ENCODE data around the gene FXYD1.
"Not testable (repeated sequence)": the region's sequence is repeated elsewhere in the genome, so short reads cannot be mapped to it uniquely, and the experiment has no call there.

Gene FXYD1

DNA sequence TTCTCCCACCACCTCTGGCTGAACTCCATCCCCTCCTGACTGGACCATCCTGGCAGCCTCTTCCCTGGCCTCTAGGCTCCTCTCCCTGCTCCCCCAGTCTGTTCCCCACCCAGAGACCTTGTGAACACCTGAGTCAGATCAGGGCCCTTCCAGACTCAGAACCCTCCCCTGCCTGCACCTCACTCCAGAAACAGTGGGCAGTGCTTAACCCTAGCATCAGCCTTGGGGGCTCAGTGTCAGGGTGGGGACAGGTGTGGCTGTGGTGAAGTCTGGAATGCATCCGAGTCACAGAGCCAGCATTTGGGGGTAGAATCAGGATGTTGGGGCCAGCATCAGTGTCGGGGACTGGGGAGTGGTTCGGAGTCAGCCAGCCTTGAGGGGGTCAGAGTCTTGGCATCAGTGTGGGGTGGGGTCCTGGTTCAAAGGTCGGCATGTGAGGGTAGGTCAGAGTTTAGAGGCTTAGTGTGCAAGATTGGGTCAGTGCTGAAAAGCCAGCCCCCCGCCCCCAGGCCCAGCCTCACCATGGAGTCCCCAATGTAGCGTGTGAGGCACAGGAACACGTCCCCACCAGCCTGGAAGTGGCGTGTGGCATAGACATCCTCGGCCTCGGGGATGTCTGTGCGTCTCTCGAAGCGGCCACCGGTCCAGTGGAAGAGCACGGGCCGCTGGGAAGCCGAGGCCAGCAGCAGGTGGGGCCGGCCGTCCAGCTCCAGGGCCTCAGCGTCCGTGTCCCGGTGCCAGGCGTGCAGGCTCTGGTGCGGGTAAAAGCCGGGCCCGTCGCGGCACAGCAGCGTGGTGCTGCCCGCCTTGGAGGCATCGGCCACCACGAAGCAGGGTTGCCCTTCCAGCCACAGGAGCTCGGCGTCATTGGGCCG, 12.6 kb upstream of the FXYD1 start:
- DNase-seq: no peak

DNA sequence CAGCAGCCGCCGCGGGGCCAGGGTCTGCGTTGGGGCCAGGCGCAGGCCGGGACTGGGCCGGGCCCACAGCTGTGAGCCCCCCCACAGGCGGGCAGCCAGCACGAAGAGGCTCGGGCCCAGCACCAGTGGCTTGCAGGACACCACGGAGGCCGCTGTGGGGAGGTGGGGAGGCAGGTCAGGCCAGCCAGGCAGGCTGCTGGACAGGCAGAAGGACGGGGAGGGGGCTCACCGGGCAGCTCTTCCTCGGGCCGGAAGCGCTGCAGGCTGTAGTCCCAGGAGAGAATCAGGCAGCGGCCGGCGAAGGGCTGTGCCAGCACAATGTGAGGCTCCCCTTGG, 12.0 kb upstream of the FXYD1 start:
- no peak for DNase-seq

DNA sequence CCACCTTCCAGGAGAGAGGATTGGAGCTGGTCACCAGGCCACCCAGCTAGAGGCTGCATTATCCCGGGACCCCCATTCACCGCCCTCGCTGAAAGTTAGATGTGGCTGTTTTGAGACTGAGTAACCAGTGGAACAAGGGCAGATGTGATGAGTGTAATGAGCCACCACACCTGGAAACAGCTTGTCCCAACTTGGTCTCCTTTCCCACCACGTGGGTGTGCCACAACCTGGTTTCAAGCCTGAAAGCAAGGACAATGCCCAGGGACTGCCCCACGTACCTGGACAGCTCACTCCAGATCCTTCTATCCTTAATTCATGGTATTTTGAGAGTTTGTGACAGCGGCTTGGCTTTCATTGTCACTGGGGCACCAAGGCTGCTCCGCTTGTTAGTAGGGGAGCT, 10.8 kb upstream of the FXYD1 start:
- no peak for DNase-seq

DNA sequence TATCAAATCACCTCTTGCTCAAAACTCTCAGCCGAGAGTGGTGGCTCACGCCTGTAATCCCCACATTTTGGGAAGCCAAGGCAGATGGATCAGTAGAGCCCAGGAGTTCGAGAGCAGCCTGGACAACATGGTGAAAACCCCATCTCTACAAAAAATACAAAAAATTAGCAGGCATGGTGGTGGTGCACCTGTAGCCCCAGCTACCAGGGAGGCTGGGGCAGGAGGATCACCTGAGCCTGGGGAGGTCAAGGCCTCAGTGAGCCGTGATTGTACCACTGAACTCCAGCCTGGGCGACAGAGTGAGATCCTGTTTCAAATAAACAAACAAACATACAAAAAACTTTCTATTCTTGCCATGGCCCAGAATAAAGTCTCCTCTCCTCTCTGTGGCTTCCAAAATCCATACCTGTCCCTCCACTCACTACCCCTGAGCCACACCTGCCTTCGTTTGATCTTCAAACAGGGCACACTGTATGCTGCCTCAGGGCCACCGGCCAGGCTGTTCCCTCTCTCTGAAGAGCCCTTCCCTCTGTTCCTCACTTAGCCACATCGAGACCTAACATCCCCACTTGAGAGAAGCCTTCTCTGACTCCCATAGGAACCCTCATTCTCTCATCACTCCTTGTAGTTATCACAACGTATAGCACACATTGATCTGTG, 10.1 kb upstream of the FXYD1 start:
- DNase-seq: no peak

DNA sequence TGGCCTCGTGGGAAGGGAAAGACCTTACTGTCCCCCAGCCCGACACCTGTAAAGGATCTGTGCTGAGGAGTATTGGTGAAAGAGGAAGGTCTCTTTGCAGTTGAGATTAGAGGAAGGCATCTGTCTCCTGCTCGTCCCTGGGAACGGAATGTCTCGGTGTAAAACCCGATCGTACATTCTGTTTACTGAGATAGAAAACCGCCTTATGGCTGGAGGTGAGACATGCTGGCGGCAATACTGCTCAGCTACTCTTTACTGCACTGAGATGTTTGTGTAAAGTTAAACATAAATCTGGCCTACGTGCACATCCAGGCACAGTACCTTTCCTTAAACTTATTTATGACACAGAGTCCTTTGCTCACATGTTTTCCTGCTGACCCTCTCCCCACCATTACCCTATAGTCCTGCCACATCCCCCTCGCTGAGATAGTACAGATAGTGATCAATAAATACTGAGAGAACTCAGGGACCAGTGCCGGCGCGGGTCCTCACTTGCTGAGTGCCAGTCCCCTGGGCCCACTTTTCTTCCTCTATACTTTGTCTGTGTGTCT, 8.8 kb upstream of the FXYD1 start:
- not testable (repeated sequence) for DNase-seq

DNA sequence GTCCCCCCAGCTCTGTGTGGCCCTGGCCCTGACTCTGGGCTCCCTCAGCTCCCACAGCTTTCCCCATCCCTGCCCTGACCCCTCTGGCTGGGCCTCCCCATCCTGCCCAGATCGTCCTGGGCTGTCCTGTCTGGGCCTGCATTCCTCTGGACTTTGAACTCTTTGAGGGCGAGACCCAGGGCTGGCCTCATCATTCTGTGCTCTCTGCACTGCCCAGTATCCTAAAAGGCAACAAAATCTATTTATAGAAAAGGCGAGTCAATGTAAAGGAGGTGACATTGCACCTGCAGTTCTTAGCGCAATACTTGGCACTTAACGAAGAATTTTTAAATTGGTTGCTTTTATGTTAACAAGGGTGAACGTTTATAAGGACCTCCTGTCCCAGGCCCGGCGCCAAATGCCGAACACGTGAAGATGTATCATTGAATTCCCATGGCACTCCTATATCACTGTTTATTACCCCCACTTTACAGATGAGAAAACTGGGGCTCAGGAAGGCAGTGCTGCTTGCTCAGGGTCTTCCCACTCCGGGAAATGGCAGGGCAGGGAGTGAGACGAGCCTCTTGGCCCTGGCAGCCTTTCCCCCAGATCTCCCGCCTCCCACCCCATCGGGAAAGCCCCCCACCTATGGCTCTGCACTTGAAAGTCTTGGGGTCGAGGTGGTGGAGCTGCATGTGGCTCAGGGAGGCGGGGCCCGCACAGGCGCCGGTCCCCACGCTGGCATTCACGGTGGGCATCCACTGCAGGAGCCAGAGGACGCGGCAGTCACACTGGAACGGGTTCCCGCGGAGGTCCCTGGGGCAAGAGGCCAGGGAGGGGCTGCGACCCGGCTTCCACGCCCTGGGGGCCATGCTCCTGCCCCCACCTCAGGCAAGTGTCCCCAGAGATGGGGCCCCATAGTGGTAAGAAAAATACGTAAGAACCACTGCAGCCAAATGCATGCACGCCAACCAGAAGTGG, 7.6 kb upstream of the FXYD1 start:
- DNase-seq: no peak

DNA sequence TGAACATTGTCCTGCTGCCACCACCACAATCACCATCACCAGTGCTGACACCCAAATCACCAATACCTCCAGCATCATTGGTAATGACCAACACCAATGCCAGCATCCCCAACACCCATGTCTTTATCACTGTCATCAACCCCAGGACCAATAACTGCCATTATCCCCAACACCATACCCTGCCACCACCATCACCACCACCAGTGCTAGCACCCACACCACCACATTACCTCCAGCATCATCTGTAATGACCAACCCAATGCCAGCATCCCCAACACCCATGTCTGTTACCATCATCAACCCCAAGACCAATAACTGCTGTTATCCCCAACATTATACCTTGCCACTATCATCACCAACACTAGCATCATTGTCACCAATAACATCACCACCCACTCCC, 6.4 kb upstream of the FXYD1 start:
- DNase-seq: no peak

DNA sequence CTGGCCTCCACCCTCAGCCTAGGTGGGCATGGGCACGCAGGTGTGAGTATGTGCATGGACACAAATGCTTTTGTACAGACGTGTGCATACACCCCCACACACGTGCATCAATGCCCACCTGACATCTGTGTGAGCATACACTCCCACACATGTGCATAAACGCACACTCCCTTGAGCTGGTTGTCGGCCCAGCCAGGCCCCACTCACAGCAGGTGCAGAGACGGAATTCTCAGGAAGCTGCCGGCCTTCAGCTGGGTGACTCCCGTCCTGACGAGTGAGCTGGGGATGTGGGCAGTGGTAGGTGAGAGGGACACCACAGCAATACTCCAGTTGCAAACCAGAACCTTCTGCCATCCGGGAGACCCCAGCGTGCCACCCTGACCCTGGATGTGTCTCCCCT, 4.8 kb upstream of the FXYD1 start:
- no peak for DNase-seq

DNA sequence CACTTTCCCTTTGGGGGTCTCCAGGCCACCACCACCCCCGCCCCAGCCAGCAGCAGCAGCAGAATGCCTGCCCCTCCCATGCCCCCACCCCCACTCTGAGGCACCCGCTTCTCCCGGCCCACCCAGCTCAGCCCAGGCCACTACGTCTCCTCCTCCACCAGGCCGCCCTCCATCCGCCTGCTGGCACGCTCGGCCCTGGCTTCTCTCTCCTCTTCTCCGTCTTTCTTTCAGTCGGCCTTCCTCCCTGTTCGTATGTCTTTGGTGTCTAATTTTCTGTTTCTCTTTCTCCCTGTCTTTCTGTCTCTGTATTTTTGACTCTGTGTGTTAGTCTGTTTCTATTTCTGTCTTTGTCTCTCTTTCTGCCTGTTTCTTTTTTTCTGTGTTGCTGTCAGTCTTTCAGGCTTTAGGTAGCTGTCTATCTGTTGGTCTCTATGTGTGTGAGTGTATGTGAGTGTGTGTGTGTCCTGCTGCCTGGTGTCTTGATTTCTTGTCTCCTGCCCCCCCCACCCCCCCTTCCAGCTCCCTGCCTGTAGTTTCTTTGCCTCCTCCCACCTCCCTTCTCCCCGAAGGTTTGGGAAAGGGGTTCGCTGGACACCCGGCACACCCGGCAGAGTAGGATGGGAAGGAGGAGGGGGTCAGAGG, 3.9 kb upstream of the FXYD1 start, which contains the start of gene LGI4:
LGI4 (minus strand) TSS at position 459 of the 642 bp plus-strand sequence; CDS start at position 80, 379 bp downstream.
- DNase-seq: no peak

DNA sequence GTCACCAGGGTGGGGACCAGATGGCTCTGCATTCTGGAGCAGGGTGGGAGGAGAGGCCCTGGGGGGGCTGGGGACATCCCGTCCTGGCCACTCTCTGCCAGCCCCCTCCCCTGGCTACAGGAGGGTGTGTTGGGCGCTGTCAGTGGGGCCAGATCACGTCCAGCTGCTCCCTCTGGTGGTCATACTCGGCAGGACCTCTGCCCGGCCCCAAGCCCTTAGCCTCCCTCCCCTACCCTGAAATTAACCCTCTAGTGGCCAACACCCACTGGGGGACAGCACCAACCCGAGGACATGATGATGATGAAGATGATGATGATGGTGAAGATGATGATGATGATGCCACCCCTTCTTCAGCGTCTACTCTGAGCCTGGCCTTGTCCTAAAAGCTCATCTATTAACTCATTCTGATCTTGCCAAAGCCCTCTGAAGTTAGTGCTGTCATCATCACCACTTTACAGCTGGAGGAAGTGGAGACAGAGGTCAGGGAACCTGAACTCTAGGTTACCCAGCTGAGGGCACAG, 3.2 kb upstream of the FXYD1 start:
- no peak for DNase-seq

DNA sequence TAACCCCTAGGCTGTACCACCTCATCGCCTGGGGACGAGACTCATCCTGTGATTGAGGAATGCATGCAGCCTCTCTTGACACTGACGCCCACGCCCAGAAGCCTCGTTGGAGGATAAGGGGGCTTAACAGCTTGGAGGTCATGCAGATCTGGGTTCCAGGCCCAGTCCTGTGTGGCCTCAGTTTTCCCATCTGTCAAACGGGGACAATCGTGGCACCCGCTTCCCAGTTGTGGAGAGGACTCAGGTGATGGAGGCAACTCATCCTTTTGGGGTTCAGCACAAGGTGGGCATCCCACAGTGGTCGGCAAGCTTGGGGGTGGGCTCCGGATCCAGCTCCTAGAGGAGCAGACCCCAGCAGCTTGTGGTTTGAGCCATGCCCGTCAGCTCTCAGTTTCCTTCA, 2.4 kb upstream of the FXYD1 start:
- no peak for DNase-seq

DNA sequence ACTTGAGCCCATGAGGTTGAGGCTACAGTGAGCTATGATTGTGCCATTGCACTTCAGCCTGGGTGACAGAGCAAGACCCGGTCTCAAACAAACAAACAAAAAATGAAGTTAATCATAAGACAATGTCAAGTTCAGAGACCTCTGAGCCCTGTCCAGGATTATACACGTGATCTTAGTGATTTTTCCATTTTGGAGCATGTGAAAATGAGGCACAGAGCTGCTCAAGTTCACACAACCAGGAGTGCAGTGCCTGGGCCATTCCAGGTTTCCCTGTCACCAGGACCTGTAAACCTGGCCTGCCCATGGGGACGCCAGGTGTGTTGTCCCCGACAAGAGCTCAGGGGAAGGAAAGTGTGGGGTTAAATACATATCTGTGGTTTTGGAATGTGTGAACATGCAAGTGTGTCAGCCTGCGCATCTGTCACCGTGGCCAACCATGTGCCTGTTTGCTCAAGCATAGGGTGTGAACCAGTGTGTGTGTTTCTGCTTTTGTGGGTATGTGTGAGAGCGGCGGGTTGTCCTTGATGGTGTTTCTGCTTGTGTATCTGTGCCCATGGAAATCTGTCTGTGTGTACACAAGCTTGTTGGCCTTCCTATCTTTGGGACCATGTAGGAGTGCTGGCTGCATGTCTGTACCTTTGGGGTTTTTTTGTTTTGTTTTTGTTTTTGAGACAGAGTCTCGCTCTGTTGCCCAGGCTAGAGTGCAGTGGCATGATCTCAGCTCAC, 1.5 kb upstream of the FXYD1 start:
- no peak for DNase-seq

DNA sequence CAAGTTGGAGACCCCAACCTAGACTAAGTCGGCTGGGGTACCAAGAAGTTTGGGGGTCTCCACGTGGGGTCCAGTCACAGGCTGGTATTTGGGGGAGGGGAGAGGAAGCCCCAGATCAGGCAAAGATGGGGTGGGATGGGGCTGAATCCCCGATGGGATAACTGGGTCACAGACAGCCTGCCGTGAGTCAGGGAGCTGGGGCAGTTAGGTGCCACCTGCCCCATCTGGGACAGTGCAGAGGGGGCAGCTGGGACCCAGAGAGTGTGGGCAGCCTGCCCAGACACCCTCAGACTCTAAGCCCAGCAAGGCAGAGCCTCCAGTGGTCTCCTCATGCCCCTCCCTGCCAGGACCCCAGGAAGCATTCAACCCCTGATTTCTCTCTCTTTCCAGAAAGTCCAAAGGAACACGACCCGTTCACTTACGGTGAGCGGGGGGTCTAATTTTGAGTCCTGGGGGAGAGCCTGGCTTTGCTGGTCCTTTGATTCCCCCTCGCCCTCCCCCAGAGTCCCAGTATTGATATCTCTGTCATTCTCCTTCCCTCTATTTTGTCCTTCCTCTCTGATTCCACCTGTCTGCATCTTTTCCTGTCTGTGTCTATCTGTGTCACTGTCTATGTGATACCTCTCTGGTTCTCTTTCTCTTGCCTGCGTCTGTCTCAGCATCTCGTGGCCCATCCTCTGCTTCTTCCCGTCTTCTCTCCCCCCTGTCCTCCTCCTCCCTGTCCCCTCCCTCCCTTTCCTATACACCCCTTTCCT, 1.8 kb downstream of the FXYD1 start:
- no peak for DNase-seq

DNA sequence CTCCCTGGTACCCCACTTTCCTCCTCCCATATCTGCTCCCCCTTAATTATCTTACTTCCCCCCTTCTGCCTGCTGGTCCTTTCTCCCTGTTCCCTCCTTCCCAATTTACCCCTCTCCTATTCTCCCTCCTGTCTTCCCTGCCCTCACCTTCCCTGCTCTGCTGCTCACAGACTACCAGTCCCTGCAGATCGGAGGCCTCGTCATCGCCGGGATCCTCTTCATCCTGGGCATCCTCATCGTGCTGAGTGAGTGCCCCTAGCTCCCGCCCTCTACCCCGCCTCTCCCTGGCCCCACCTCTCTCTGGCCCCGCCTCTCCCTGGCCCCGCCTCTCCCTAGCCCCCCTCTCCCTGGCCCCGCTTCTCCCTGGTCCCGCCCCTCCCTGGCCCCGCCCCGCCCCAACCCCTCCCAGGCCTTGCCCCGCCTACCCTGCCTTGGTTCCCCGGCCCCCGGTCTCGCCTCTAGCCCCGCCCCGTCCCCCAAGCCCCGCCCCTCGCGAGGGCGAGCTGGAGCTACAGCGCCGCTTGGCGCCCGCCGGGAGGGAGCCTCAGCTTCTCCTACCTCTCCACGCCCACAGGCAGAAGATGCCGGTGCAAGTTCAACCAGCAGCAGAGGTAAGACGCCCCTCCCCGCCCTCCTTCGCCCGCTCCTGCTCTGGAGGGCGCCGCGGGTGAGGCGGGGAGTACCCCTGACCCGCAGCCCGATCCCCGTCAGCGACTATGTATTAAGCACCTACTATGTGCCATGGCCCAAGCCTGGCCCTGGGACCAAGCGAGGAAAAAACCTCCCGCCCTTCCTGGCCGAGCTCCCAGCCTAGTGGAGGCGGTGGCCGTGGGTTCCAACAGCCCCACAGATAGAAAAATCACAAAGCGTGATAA, 2.6 kb downstream of the FXYD1 start:
- DNase-seq: peak; percentile 38

DNA sequence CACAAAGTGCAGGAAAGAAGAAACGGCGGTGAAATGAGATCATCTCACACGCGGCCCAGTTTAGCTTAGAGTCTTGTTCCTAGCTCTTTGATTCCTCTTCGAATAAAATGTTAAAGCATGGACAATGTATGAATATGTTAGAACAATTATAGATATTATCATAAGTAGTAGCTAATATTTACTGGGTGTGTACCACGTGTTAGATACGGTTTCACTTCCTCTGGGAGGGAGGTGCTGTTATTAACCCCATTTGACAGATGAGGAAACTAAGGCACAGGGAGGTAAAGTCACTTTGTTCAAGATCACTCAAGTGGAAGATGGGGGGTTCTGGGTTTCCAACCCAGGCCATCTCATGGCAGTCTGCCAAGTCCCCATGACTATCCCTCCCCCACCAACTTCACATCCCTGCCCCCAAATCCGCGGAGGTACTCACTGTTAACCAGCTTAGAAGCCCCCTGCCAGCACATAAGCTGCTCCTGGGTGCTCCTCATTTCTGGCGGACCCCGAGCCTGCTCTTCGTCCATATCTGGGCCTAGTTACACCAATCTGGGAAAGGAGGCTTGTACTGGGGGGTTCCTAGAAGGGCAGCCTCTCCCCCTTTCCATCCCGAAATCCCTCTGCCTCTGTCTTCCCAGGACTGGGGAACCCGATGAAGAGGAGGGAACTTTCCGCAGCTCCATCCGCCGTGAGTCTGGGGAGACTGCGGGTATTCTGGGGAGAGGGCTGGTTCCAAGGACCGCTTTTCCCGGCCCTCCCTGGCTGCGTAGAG, 3.4 kb downstream of the FXYD1 start:
- no peak for DNase-seq

DNA sequence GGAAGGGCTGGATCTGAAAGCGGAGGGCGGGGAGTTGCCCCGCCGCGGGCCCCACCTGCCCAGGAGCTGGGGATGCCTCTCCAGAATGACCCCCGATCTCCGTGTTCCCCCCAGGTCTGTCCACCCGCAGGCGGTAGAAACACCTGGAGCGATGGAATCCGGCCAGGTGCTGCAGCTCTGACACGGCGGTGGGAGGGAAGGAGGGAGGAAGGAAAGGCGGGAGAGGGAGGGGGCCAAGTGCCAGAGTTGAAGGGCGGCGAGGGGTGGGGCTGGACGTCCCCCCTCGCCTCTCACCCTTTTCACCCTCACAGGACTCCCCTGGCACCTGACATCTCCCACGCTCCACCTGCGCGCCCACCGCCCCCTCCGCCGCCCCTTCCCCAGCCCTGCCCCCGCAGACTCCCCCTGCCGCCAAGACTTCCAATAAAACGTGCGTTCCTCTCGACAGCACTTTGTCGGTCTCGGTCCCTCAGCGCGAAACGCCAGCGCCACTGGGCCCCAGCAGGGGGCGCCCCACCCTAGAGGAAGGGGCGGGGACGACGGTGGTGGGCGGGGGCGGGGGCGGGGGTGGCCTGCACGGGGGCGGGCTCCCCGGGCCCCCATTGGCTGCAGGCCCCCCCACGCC, 4.1 kb downstream of the FXYD1 start:
- DNase-seq: no peak

DNA sequence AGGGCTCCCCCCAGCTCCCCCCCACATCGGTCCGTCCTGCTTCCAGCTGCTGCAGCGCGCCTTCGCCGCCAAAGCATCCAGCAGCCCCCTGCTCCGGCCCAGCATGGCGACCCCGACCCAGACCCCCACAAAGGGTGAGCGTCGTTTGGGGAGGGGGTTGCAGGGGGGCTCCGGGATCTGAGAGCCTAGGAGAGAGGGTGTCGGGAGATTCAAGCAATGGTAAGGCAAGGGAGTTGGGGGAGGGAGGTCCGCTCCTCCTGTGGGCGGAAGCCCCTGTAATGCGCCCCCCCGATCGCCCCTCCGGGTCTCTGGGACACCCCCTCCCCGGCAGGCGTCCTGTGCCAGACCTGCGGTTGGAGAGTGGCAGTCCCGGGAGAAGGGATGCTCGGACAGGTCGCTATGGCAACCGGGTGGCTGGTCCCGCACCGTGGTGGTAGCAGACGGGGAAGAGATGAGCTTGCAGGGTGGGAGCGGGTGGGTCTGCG, 4.6 kb downstream of the FXYD1 start, which contains the start of gene FXYD7:
FXYD7 (plus strand) TSS at position 25 of the 485 bp plus-strand sequence; CDS start at position 104, 79 bp downstream.
- no peak for DNase-seq

DNA sequence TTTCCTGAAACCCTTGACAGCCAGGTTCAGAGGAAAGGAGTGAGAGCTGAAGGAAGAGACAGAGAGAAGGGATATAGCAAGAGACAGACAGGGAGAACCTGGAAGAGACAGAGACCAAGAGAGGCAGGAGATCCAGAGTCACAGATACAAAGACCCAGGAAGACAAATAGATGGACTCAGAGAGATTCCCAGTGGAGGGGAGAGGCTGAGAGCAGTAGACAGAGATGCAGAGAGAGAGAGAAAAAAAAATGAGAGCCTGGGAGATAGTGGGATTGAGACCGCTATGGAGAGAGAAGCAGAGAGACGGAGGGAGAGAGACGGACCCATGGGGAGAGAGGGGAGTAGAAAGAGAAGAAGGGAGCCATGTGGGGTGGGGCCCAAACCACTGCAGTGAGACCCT, 5.2 kb downstream of the FXYD1 start:
- DNase-seq: no peak
